Daoy (cell line): ENCODE data around the gene ZNF669. TPM values are rescaled to one million over a fixed set of nuclear protein-coding genes. Genes with fewer than 3 reads are reported as not detected.

Experiments used
- DNase-seq: peaks from one replicate; pipeline ENCODE4 v3.0.0-alpha.2; 2015; ENCODE audit warnings: low read depth
- total RNA-seq: library from RNA; depleted of rRNA; stranded (reverse); fragments of >200 nt; shearing (Covaris generic); gene quantifications from 2 replicates; pipeline ENCODE4 v1.2.3, GENCODE V29; 2014; rRNA removed

Gene ZNF669
- total RNA-seq, 1 experiment from 2014 or later, result 17.5 TPM

DNA sequence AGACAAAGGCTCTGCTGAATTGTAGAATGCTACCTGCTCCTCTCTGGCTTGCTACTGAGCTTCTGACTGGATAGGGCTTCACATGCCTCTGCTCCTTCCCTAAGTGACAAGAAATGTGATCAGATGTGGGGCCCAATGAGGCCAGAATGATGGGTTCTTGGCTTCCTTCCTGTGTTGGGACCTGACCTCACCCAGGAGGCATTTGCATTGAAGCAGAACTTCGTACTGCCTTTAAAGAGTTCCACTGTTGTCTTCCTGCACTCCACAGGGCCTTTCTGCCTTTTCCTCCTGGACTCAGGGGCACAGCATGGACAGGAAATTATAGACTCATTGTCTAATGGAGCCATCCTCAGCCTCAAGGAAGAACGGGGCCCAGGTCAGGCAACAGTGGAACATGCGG is 39.9 kb downstream of the ZNF669 start:
- no peak for DNase-seq

DNA sequence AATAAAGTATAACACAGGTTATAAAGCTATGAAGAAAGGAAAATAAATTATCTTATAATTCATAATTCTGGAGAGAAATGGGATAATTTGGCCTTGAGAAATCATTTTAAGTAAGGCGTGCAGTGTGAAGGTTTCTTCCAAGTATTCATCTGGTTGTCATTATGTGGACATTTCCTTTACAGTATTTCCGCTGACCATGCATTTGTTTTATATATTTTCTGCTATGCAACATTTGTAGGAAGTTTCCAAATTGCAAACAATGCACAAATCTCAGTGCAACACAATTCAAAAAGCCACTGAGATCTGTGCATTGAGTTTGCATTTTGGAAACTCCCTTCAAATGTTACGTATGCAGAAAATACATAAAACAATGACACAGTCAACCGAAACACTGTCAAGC is 43.4 kb downstream of the ZNF669 start:
- DNase-seq, result no peak

DNA sequence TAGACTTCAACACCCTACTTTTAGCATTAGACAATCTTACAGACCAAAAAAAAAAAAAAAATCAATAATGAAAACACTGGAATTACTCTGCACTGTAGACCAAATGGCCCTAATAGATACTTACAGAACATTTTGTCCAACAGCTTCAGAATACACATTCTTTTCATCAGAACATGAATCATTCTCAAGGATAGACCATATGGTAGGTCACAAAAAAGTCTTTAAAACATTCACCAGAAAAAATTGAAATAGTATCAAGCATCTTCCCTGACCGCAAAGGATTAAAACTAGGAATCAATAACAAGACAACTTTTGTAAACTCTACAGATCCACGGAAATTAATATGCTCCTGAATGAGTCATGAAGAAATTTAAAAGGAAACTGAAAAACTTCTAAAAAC is 48.1 kb downstream of the ZNF669 start:
- no peak for DNase-seq

DNA sequence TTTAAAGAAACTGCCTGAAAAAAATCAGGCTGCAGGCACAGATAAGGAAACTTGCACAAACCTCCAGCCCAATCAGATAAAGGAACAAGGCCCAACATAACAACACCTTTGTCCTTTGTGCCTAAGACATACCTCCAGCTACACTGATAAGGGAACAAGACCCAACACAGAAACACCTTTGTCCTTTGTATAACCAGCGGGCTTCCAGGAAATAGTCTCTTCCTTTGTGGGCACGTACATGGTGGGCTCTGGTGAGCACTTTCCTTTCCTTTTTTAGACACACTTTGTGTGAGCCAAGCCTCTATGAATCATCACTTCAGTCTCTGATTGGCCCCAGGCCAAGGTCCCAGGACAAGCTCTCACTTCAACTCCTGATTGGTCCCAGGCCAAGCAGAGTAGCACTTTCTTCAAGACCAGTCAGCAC is 49.2 kb downstream of the ZNF669 start:
- peak; percentile 6 for DNase-seq

Other genes starting within 250 kb of the ZNF669 start
- gene AHCTF1, start 172.4 kb downstream of the ZNF669 start, total RNA-seq, result 42.2 and 44.1 TPM in 2 replicates
- gene ZNF695, start 96.3 kb downstream of the ZNF669 start, total RNA-seq, result 7.3 and 8.6 TPM in 2 replicates
- gene ZNF670, start 25.5 kb downstream of the ZNF669 start, total RNA-seq, result 7.3 and 10.0 TPM in 2 replicates
- 41.3 and 49.0 TPM in 2 replicates for gene ZNF124, start 67.7 kb upstream of the ZNF669 start, total RNA-seq
- not detected in 2 replicates for gene VN1R5, start 151.7 kb upstream of the ZNF669 start, total RNA-seq
- gene ZNF496, start 227.5 kb upstream of the ZNF669 start, total RNA-seq, result 22.1 and 36.4 TPM in 2 replicates